IMR-90 (cell line): Measurements from ENCODE around the gene CWC15.

Experiments used
- BHLHE40 ChIP-seq: fragments of 150-350 bp; IDR thresholded peaks from 2 replicates; pipeline ENCODE4 v1.6.1; 2016; ENCODE audit warnings: mild to moderate bottlenecking, low read depth, low read length
- MXI1 ChIP-seq: IDR thresholded peaks from 2 replicates; pipeline ENCODE4 v1.6.1; 2012; ENCODE audit warnings: low read depth, mild to moderate bottlenecking, low read length, moderate library complexity, borderline replicate concordance
- POLR2A ChIP-seq: IDR thresholded peaks from 2 replicates; pipeline ENCODE4 v1.6.1; 2012; ENCODE audit warnings: mild to moderate bottlenecking, low read depth, low read length
- RAD21 ChIP-seq: IDR thresholded peaks from 2 replicates; pipeline ENCODE4 v1.6.1; 2012; ENCODE audit warnings: low read length, improper control_type of control experiment
- RCOR1 ChIP-seq: IDR thresholded peaks from 2 replicates; pipeline ENCODE4 v1.6.1; 2012; ENCODE audit warnings: mild to moderate bottlenecking, low read length, improper control_type of control experiment; ENCODE audit not compliant: insufficient replicate concordance
- RFX5 ChIP-seq: IDR thresholded peaks from 2 replicates; pipeline ENCODE4 v1.8.0; 2012; ENCODE audit warnings: low read depth, mild to moderate bottlenecking, low read length, moderate library complexity
- TF ChIP-seq, protein P1 (sequence below): conservative IDR thresholded peaks from 2 replicates; pipeline ENCODE4 v1.5.1; 2012; ENCODE audit warnings: mild to moderate bottlenecking, low read depth, low read length, improper control_type of control experiment

DNA sequence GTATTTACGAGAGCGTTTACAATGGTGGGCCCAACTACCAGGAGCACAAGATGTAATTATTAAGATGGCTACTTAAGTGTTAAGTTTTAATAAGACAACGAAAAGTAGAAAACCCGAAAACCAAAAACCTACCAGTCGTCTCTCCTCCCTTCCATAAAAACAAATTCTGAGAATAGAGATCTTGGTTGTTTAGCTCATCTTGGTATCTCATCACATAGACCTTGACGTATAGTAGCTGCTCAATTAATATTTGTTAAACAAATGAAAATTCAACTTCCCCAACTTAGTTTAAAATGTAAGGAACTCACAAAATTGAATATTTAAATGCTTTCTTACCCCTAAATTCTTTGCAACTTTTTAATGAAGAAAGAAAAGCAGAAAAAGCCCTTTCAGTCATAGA is 822 bp upstream of the CWC15 start:
- TF ChIP-seq, protein P1, sequence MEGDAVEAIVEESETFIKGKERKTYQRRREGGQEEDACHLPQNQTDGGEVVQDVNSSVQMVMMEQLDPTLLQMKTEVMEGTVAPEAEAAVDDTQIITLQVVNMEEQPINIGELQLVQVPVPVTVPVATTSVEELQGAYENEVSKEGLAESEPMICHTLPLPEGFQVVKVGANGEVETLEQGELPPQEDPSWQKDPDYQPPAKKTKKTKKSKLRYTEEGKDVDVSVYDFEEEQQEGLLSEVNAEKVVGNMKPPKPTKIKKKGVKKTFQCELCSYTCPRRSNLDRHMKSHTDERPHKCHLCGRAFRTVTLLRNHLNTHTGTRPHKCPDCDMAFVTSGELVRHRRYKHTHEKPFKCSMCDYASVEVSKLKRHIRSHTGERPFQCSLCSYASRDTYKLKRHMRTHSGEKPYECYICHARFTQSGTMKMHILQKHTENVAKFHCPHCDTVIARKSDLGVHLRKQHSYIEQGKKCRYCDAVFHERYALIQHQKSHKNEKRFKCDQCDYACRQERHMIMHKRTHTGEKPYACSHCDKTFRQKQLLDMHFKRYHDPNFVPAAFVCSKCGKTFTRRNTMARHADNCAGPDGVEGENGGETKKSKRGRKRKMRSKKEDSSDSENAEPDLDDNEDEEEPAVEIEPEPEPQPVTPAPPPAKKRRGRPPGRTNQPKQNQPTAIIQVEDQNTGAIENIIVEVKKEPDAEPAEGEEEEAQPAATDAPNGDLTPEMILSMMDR, result no peak
- TF ChIP-seq RAD21 (no peak), POLR2A (no peak), BHLHE40 (no peak), RCOR1 (no peak), MXI1 (no peak), RFX5 (no peak)
